Activated CD8-positive, alpha-beta memory T cell treated with anti-CD3 and anti-CD28 coated beads, Interleukin-2, amount 50 U/mL, for 4 hours (primary cell): ENCODE measurements around the gene APOBEC3G.
A peak's percentile ranks its signal among the peaks of the same experiment; 100 is the strongest.

Experiments
- DNase-seq: peaks from one replicate; pipeline ENCODE4 v3.0.0-alpha.2; 2020

The APOBEC3G gene

GRCh38 chr22:39128508-39128907 is 51.4 kb downstream of the APOBEC3G start:
- no peak for DNase-seq

GRCh38 chr22:39129081-39129480 is 52.0 kb downstream of the APOBEC3G start:
- no peak for DNase-seq

GRCh38 chr22:39129746-39130145 is 52.7 kb downstream of the APOBEC3G start:
- no peak for DNase-seq

- no peak for DNase-seq
Observed at GRCh38 chr22:39130152-39130704, 53.2 kb downstream of the APOBEC3G start.

GRCh38 chr22:39130892-39131855 is 54.1 kb downstream of the APOBEC3G start:
- no peak for DNase-seq

GRCh38 chr22:39132281-39132680 is 55.2 kb downstream of the APOBEC3G start:
- no peak for DNase-seq

- DNase-seq, result no peak
Observed at GRCh38 chr22:39132871-39133524, 55.9 kb downstream of the APOBEC3G start.

- no peak for DNase-seq
Observed at GRCh38 chr22:39133871-39134270, 56.8 kb downstream of the APOBEC3G start.

- DNase-seq, result no peak
Observed at GRCh38 chr22:39134366-39135091, 57.5 kb downstream of the APOBEC3G start.

- peak; percentile 52 for DNase-seq
Observed at GRCh38 chr22:39135092-39135896, 58.2 kb downstream of the APOBEC3G start.

GRCh38 chr22:39136317-39136716 is 59.2 kb downstream of the APOBEC3G start:
- no peak for DNase-seq
